Measurements from ENCODE around the gene SERPIND1.

SERPIND1 gene

GRCh38 chr22:20793748-20794649, 20.1 kb downstream of the SERPIND1 start:
- DNase-seq: no peak

GRCh38 chr22:20794650-20795413, 20.9 kb downstream of the SERPIND1 start:
- no peak for DNase-seq

- no peak for DNase-seq
Measured at GRCh38 chr22:20796731-20797130, 22.8 kb downstream of the SERPIND1 start.

- no peak for DNase-seq
Measured at GRCh38 chr22:20798218-20798617, 24.3 kb downstream of the SERPIND1 start.

- no peak for DNase-seq
Measured at GRCh38 chr22:20798974-20799373, 25.1 kb downstream of the SERPIND1 start.

GRCh38 chr22:20799449-20799848, 25.5 kb downstream of the SERPIND1 start:
- DNase-seq: no peak

- DNase-seq: no peak
Measured at GRCh38 chr22:20802452-20802851, 28.5 kb downstream of the SERPIND1 start.

GRCh38 chr22:20802922-20803553, 29.1 kb downstream of the SERPIND1 start:
- DNase-seq: no peak

- DNase-seq: peak in 1 of 4 experiments; percentile 24
Measured at GRCh38 chr22:20803696-20804324, 29.9 kb downstream of the SERPIND1 start.

GRCh38 chr22:20804650-20805049, 30.7 kb downstream of the SERPIND1 start:
- DNase-seq: no peak

GRCh38 chr22:20805972-20806471, 32.1 kb downstream of the SERPIND1 start:
- no peak for DNase-seq

- DNase-seq: no peak
Measured at GRCh38 chr22:20807315-20807752, 33.4 kb downstream of the SERPIND1 start.

GRCh38 chr22:20808844-20809243, 34.9 kb downstream of the SERPIND1 start:
- no peak for DNase-seq

- no peak for DNase-seq
Measured at GRCh38 chr22:20809538-20810185, 35.7 kb downstream of the SERPIND1 start.

- DNase-seq: peak in 1 of 4 experiments; percentile 3
Measured at GRCh38 chr22:20810645-20811044, 36.7 kb downstream of the SERPIND1 start.

- DNase-seq: no peak
Measured at GRCh38 chr22:20811171-20811570, 37.3 kb downstream of the SERPIND1 start.

GRCh38 chr22:20811971-20812660, 38.2 kb downstream of the SERPIND1 start:
- DNase-seq: no peak

GRCh38 chr22:20813056-20813455, 39.1 kb downstream of the SERPIND1 start:
- no peak for DNase-seq

- no peak for DNase-seq
Measured at GRCh38 chr22:20814221-20814808, 40.4 kb downstream of the SERPIND1 start.

GRCh38 chr22:20815477-20816050, 41.7 kb downstream of the SERPIND1 start:
- DNase-seq: no peak

- DNase-seq: no peak
Measured at GRCh38 chr22:20816559-20816958, 42.6 kb downstream of the SERPIND1 start.
